ENCODE results near the gene RNPEP. TPM values are rescaled to one million over a fixed set of nuclear protein-coding genes. Genes with fewer than 3 reads are reported as not detected.

The RNPEP gene
- total RNA-seq, 1 donor, result 93.7 TPM

DNA sequence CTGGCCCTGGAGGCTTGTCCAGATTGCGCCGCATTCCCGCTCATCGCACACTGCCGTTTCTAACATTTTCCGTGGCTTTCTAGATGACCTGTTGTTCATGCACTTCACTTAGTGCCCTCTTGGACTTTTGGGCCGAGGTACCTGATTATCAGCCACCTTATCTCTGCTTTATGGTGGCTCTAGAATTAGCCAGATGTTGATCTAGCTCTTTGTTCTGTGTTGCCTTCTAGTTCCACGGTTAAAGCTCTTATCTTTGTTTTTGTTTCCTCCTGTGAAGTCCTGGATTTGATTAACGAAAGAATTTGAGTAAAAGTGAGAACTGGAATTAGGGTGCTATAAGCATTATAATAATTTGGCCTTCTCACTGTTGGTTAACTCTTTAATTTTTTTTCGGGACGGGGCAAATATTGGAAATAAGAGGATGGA lies 945 bp downstream of the RNPEP start:
- DNase-seq (ENCODE audit: low read depth), result no peak
- TF ChIP-seq, protein P1, sequence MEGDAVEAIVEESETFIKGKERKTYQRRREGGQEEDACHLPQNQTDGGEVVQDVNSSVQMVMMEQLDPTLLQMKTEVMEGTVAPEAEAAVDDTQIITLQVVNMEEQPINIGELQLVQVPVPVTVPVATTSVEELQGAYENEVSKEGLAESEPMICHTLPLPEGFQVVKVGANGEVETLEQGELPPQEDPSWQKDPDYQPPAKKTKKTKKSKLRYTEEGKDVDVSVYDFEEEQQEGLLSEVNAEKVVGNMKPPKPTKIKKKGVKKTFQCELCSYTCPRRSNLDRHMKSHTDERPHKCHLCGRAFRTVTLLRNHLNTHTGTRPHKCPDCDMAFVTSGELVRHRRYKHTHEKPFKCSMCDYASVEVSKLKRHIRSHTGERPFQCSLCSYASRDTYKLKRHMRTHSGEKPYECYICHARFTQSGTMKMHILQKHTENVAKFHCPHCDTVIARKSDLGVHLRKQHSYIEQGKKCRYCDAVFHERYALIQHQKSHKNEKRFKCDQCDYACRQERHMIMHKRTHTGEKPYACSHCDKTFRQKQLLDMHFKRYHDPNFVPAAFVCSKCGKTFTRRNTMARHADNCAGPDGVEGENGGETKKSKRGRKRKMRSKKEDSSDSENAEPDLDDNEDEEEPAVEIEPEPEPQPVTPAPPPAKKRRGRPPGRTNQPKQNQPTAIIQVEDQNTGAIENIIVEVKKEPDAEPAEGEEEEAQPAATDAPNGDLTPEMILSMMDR (IDR thresholded peaks at IDR 0.05; ENCODE audit: insufficient read depth, low read depth, low read length), result no peak
- peak overlapping the region; percentile 75 for H3K4me3 ChIP-seq (ENCODE audit: low read depth, low read length)

DNA sequence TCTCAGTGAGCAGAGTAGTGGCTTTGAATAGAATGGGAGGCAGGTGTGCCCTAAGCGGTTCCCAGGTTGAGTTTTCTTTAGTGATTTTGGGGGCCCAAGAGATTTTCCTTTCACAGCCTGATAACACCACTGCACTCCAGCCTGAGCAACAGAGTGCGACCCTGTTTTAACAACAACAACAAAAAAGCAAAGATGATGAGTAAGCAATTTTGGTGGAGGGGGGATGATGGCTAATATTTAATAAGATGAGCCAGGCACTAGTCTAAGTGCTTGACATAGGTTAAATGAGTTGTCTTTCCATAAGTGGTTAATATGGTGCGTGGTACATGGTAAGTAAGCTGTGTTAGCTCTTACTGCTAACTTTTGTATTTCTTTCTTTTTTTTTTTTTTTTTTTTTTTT lies 2.0 kb downstream of the RNPEP start:
- TF ChIP-seq, protein P1 (IDR thresholded peaks at IDR 0.05; ENCODE audit: insufficient read depth, low read depth, low read length), result no peak
- no peak overlapping the region for H3K4me3 ChIP-seq (ENCODE audit: low read depth, low read length)
- DNase-seq (ENCODE audit: low read depth), result no peak

DNA sequence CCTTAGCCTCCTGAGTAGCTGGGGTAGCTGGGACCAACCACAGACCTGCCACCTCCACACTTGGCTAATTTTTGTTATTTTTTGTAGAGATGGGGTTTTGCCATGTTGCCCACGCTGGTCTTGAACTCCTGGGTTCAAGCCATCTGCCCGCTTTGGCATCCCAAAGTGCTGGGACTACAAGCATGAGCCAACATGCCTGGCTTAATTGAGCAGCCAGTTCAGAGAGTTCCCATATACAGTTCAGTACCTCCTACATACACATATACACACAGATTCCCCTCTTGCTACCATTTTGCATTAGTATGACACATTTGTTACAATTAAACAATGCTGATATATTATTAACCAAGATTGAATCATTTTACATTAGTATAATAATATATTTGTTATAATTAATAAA lies 2.9 kb downstream of the RNPEP start:
- no peak overlapping the region for H3K4me3 ChIP-seq (ENCODE audit: low read depth, low read length)
- DNase-seq (ENCODE audit: low read depth), result no peak
- TF ChIP-seq, protein P1 (IDR thresholded peaks at IDR 0.05; ENCODE audit: insufficient read depth, low read depth, low read length), result no peak

DNA sequence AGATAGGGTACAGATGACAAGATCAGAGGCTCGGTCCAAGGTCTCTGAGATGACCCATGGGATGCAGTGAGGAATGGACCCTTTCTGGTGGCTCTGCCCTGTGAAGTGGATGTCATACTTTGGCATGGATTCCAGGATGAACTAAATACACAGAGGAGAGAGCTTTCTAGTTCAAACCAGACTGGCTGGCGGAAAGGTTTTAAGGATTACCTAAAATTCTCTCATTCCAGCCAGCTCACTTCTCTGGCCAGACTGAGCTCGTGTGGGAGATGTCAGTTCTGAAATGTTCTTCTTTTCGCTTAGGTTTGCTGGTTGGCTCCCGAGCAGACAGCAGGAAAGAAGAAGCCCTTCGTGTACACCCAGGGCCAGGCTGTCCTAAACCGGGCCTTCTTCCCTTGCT lies 6.2 kb downstream of the RNPEP start:
- TF ChIP-seq, protein P1 (IDR thresholded peaks at IDR 0.05; ENCODE audit: insufficient read depth, low read depth, low read length), result no peak
- no peak overlapping the region for H3K4me3 ChIP-seq (ENCODE audit: low read depth, low read length)
- no peak for DNase-seq (ENCODE audit: low read depth)

DNA sequence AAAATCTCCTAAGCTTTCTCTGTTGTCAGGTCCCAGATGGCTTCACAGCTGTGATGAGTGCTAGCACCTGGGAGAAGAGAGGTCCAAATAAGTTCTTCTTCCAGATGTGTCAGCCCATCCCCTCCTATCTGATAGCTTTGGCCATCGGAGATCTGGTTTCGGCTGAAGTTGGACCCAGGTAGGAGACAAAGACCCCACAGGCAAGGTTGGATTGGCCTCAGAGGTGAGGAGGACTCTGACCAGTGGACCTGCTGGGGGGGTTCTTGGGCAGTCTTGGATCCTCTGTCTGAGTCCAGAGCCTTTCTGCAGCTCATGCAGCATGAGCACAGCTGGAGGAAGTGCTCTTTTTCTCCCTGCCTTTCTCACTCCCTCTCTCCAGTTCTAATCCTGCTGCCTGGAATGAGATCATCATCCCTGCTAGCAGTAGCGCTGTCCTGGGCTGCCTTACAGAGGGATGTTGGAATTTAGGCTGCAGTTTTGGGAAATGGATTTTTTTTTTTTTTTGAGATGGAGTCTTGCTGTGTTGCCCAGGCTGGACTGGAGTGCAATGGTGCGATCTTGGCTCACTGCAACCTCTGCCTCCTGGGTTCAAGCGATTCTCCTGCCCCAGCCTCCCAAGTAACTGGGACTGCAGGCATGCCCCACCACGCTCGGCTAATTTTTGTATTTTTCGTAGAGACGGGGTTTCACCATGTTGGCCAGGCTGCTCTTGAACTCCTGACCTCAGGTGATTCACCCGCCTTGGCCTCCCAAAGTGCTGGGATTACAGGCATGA lies 7.1 kb downstream of the RNPEP start:
- no peak for DNase-seq (ENCODE audit: low read depth)
- no peak overlapping the region for H3K4me3 ChIP-seq (ENCODE audit: low read depth, low read length)
- TF ChIP-seq, protein P1 (IDR thresholded peaks at IDR 0.05; ENCODE audit: insufficient read depth, low read depth, low read length), result no peak

DNA sequence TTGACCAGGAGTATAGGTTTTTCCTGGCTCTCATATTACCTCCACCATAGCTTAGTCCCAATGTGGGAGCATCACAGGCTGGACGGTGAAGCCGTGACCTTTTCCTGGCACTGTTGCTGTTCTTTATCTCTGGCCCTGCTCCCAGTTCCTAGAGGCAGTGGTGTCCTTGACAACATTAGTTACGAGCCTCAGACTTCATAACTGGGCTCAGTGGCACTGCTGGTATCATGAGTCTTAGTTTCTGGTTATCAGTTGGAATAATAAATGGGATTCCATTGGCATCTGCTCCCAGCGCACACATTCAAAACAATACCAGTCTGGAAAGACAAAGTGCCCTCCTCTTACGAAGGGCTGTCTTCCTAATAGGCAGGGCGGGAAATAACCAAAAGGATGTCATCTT lies 8.0 kb downstream of the RNPEP start:
- DNase-seq (ENCODE audit: low read depth), result no peak
- TF ChIP-seq, protein P1 (IDR thresholded peaks at IDR 0.05; ENCODE audit: insufficient read depth, low read depth, low read length), result no peak
- H3K4me3 ChIP-seq (ENCODE audit: low read depth, low read length), result no peak overlapping the region

All from fibroblast of villous mesenchyme (primary cell).